ENCODE results near the gene ARRB1.

The ARRB1 gene

GRCh38 chr11:75260396-75261170 lies 90.9 kb downstream of the ARRB1 start:
- no peak for TF ChIP-seq SIN3A (IDR thresholded peaks at IDR 0.05; ENCODE audit: borderline replicate concordance, insufficient read depth, low read length)
- TF ChIP-seq REST (IDR thresholded peaks at IDR 0.05; ENCODE audit: insufficient read depth in 1 of 2, low read depth in 2 of 2, low read length in 2 of 2): no peak
- TF ChIP-seq TAF1 (IDR thresholded peaks at IDR 0.05; ENCODE audit: borderline replicate concordance, insufficient read depth, low read length): no peak
- TF ChIP-seq POLR2AphosphoS5 (IDR thresholded peaks at IDR 0.05; ENCODE audit: low read depth, low read length): no peak
- no peak for TF ChIP-seq FOXP2 (optimal IDR thresholded peaks at IDR 0.05; ENCODE audit: borderline replicate concordance, extremely low read depth, extremely low read length, insufficient read depth)

GRCh38 chr11:75254326-75254725 lies 97.1 kb downstream of the ARRB1 start:
- TF ChIP-seq POLR2AphosphoS5 (IDR thresholded peaks at IDR 0.05; ENCODE audit: low read depth, low read length) (no peak), SIN3A (IDR thresholded peaks at IDR 0.05; ENCODE audit: borderline replicate concordance, insufficient read depth, low read length) (no peak)

- TF ChIP-seq SIN3A (IDR thresholded peaks at IDR 0.05; ENCODE audit: borderline replicate concordance, insufficient read depth, low read length): no peak
- no peak for TF ChIP-seq REST (IDR thresholded peaks at IDR 0.05; ENCODE audit: insufficient read depth in 1 of 2, low read depth in 2 of 2, low read length in 2 of 2)
- no peak for TF ChIP-seq TAF1 (IDR thresholded peaks at IDR 0.05; ENCODE audit: borderline replicate concordance, insufficient read depth, low read length)
- no peak for TF ChIP-seq FOXP2 (optimal IDR thresholded peaks at IDR 0.05; ENCODE audit: borderline replicate concordance, extremely low read depth, extremely low read length, insufficient read depth)
- no peak for TF ChIP-seq POLR2AphosphoS5 (IDR thresholded peaks at IDR 0.05; ENCODE audit: low read depth, low read length)
Observed at GRCh38 chr11:75249704-75250103, 101.8 kb downstream of the ARRB1 start.

GRCh38 chr11:75248924-75249256 lies 102.6 kb downstream of the ARRB1 start:
- TF ChIP-seq FOXP2 (optimal IDR thresholded peaks at IDR 0.05; ENCODE audit: borderline replicate concordance, extremely low read depth, extremely low read length, insufficient read depth) (no peak), REST (IDR thresholded peaks at IDR 0.05; ENCODE audit: insufficient read depth in 1 of 2, low read depth in 2 of 2, low read length in 2 of 2) (no peak), SIN3A (IDR thresholded peaks at IDR 0.05; ENCODE audit: borderline replicate concordance, insufficient read depth, low read length) (no peak), POLR2AphosphoS5 (IDR thresholded peaks at IDR 0.05; ENCODE audit: low read depth, low read length) (no peak), TAF1 (IDR thresholded peaks at IDR 0.05; ENCODE audit: borderline replicate concordance, insufficient read depth, low read length) (no peak)

- no peak for TF ChIP-seq TAF1 (IDR thresholded peaks at IDR 0.05; ENCODE audit: borderline replicate concordance, insufficient read depth, low read length)
- TF ChIP-seq REST (IDR thresholded peaks at IDR 0.05; ENCODE audit: insufficient read depth in 1 of 2, low read depth in 2 of 2, low read length in 2 of 2): no peak
- TF ChIP-seq POLR2AphosphoS5 (IDR thresholded peaks at IDR 0.05; ENCODE audit: low read depth, low read length): no peak
- no peak for TF ChIP-seq FOXP2 (optimal IDR thresholded peaks at IDR 0.05; ENCODE audit: borderline replicate concordance, extremely low read depth, extremely low read length, insufficient read depth)
- no peak for TF ChIP-seq SIN3A (IDR thresholded peaks at IDR 0.05; ENCODE audit: borderline replicate concordance, insufficient read depth, low read length)
Observed at GRCh38 chr11:75246671-75247350, 104.7 kb downstream of the ARRB1 start.
